Fibroblast of the aortic adventitia (primary cell): Measurements from ENCODE around the gene SLC6A11. TPM values are rescaled to one million over a fixed set of nuclear protein-coding genes. Genes with fewer than 3 reads are reported as not detected.

ENCODE experiments used
- DNase-seq: peaks from one replicate; pipeline ENCODE4 v3.0.0-alpha.2; 2010; ENCODE audit warnings: low read depth
- H3K4me3 ChIP-seq: 2 replicates; pipeline ENCODE4 v1.5.1; 2011; ENCODE audit warnings: low read depth, mild to moderate bottlenecking, control low read depth, low read length, moderate library complexity
- total RNA-seq: library from RNA; depleted of rRNA; stranded (reverse); fragments of >200 nt; gene quantifications from 2 replicates; pipeline ENCODE4 v1.2.3, GENCODE V29; 2012; ENCODE audit warnings: low replicate concordance
- TF ChIP-seq, protein P1 (sequence below): IDR thresholded peaks from 2 replicates; pipeline ENCODE4 v1.5.1; 2011; ENCODE audit warnings: mild to moderate bottlenecking, low read length, control low read depth, inconsistent platforms; ENCODE audit not compliant: insufficient read depth

Gene SLC6A11
- total RNA-seq, 1 donor = not detected

- TF ChIP-seq, protein P1, sequence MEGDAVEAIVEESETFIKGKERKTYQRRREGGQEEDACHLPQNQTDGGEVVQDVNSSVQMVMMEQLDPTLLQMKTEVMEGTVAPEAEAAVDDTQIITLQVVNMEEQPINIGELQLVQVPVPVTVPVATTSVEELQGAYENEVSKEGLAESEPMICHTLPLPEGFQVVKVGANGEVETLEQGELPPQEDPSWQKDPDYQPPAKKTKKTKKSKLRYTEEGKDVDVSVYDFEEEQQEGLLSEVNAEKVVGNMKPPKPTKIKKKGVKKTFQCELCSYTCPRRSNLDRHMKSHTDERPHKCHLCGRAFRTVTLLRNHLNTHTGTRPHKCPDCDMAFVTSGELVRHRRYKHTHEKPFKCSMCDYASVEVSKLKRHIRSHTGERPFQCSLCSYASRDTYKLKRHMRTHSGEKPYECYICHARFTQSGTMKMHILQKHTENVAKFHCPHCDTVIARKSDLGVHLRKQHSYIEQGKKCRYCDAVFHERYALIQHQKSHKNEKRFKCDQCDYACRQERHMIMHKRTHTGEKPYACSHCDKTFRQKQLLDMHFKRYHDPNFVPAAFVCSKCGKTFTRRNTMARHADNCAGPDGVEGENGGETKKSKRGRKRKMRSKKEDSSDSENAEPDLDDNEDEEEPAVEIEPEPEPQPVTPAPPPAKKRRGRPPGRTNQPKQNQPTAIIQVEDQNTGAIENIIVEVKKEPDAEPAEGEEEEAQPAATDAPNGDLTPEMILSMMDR = no peak
- no peak for DNase-seq
- no peak overlapping the region for H3K4me3 ChIP-seq
These were observed 59.9 kb downstream of the SLC6A11 start for GRCh38 chr3:10875914-10876313.

DNA sequence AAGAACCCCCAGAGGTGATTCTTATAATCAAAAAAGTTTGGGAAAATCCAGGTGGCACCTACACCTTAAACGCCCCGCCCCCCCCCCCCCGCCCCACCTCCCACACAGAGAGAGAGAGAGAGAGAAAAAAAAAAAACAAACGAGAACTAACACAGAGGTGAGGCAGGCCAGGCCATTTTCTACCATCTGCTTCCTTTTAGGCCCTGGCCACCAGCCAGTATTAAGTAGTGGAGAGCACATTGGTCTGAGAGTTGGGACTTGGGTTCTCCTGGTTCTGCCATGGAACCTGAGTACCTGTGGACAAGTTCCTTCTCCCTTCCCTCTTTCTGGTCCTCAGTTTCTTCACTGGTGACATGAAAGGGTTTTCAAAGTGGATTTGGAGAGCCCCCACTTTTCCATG lies 60.6 kb downstream of the SLC6A11 start:
- TF ChIP-seq, protein P1 = no peak
- H3K4me3 ChIP-seq = no peak overlapping the region
- DNase-seq = no peak

DNA sequence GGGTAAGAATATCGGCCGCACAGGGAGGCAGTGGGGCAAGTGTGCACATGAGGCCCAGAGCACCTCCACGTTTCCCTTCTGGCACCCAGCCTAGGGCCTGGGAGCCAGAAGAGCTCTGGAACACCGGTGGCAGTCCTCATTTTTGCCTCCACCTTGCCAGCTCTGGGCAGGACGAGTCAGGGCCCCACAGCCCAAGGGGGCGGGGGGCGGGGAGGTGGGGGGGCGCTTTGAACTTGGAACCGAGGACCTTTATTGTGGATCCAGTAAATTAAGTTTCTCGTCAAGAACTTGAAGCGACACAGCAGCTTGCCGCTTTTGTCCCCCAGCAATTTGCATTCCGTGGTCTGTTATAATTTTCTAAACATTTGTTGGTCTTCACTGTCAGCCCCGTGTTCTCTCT lies 66.8 kb downstream of the SLC6A11 start:
- DNase-seq = no peak
- TF ChIP-seq, protein P1 = no peak
- no peak overlapping the region for H3K4me3 ChIP-seq

GRCh38 chr3:10883478-10884234 lies 67.6 kb downstream of the SLC6A11 start:
- peak; percentile 7 for DNase-seq
- TF ChIP-seq, protein P1 = peak; percentile 39
- H3K4me3 ChIP-seq = no peak overlapping the region

- TF ChIP-seq, protein P1 = no peak
- H3K4me3 ChIP-seq = no peak overlapping the region
- no peak for DNase-seq
These were observed 71.0 kb downstream of the SLC6A11 start for GRCh38 chr3:10887015-10887414.

- TF ChIP-seq, protein P1 = no peak
- DNase-seq = no peak
- H3K4me3 ChIP-seq = no peak overlapping the region
These were observed 72.6 kb downstream of the SLC6A11 start for GRCh38 chr3:10888518-10889090.
